ENCODE measurements around the gene RPL6.
"Not testable (repeated sequence)": the region's sequence is repeated elsewhere in the genome, so short reads cannot be mapped to it uniquely, and the experiment has no call there.

RPL6 gene

DNA sequence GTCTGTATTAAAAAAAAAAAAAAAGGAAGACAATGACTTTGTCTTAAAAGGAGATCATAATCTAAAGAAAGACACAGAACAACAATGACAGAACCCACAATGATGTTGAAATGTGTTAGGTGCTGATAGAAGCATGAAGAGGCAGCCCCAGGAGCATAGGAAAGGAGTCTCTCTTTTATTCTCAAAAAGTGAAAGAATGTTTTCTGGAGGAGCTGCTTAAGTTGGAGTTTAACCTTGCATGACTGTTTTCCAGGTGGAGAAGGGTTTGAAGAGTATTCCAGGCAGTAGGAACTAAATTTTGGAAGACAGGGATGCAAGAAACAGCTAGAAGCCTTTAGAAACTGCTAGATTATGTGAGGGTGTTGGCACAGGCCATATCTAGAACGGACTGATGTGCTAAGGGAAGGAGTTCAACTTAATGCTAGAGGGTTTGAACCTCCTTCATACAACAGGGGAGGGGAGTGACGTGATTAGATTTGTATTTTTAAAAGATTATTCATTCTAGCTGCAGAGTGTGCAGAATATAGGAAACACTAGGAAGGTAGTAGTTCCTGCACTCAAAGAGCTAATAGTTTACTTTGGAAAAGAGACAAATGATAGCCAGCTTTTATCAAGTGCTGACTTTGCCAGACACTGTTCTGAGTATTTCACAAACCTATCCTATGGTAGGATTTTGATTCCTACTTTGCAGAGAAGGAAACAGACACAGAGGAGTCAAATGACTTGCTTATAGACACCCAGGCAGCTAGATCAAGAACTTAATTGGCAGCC, 4.6 kb upstream of the RPL6 start:
- DNase-seq (ENCODE audit: low spot score) (no peak), ATAC-seq (ENCODE audit: low read depth) (no peak)
- Histone ChIP-seq H3K4me1 (ENCODE audit: insufficient read depth, poor library complexity, severe bottlenecking) (no peaks in the 10 kb centered on the region), H3K36me3 (ENCODE audit: low read depth) (peaks cover 2% of the 10 kb centered on the region), H3K27ac (ENCODE audit: poor library complexity, severe bottlenecking) (no peak overlapping the region), H3K27me3 (ENCODE audit: insufficient read depth, poor library complexity, severe bottlenecking) (no peaks in the 10 kb centered on the region), H3K4me3 (ENCODE audit: severe bottlenecking) (no peak overlapping the region), H3K9me3 (ENCODE audit: severe bottlenecking) (no peaks in the 10 kb centered on the region)
- TF ChIP-seq, protein P1, sequence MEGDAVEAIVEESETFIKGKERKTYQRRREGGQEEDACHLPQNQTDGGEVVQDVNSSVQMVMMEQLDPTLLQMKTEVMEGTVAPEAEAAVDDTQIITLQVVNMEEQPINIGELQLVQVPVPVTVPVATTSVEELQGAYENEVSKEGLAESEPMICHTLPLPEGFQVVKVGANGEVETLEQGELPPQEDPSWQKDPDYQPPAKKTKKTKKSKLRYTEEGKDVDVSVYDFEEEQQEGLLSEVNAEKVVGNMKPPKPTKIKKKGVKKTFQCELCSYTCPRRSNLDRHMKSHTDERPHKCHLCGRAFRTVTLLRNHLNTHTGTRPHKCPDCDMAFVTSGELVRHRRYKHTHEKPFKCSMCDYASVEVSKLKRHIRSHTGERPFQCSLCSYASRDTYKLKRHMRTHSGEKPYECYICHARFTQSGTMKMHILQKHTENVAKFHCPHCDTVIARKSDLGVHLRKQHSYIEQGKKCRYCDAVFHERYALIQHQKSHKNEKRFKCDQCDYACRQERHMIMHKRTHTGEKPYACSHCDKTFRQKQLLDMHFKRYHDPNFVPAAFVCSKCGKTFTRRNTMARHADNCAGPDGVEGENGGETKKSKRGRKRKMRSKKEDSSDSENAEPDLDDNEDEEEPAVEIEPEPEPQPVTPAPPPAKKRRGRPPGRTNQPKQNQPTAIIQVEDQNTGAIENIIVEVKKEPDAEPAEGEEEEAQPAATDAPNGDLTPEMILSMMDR (IDR thresholded peaks at IDR 0.05; ENCODE audit: poor library complexity, severe bottlenecking), result no peak

DNA sequence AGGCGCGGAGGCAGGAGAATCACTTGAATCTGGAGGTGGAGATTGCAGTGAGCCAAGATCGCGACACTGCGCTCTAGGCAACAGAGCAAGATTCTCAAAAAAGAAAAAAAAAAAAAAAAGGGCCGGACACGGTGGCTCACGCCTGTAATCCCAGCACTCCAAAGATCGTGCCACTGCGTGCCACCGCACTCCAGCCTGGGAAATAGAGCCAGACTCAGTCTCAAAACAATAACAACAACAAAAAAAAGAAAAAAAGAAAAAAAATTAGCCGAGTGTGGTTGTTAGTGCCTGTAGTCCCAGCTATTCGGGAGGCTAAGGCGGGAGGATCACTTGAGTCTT, 470 bp upstream of the RPL6 start:
- TF ChIP-seq, protein P1 (IDR thresholded peaks at IDR 0.05; ENCODE audit: poor library complexity, severe bottlenecking), result no peak
- no peak overlapping the region for H3K27ac ChIP-seq (ENCODE audit: poor library complexity, severe bottlenecking)
- DNase-seq (ENCODE audit: low spot score) (no peak), ATAC-seq (ENCODE audit: low read depth) (no peak)
- peaks cover 44% of the 10 kb centered on the region for H3K36me3 ChIP-seq (ENCODE audit: low read depth)
- no peaks in the 10 kb centered on the region for H3K9me3 ChIP-seq (ENCODE audit: severe bottlenecking)
- peaks cover 4% of the 10 kb centered on the region for H3K4me1 ChIP-seq (ENCODE audit: insufficient read depth, poor library complexity, severe bottlenecking)
- H3K4me3 ChIP-seq (ENCODE audit: severe bottlenecking), result no peak overlapping the region
- no peaks in the 10 kb centered on the region for H3K27me3 ChIP-seq (ENCODE audit: insufficient read depth, poor library complexity, severe bottlenecking)

DNA sequence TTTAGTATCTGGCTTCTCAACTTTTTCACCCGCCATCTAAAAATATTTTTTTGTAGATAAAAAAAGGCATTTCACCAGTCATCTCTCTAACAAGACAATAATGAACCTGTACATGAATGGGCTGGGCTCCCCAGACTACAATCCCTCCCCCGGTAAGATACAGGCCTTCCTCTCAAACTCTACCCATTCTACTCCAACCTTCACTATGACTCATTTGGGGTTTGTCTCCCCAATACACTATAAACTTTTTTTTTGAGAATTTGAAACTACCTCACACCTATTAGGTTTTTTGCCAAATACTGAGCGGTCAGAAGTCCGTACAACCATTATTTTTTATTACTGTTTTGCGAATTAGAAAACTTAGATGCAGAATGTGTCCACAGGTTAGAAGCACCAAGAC, 784 bp downstream of the RPL6 start:
- H3K36me3 ChIP-seq (ENCODE audit: low read depth), result peaks cover 53% of the 10 kb centered on the region
- peaks cover 4% of the 10 kb centered on the region for H3K4me1 ChIP-seq (ENCODE audit: insufficient read depth, poor library complexity, severe bottlenecking)
- ATAC-seq (ENCODE audit: low read depth), result no peak
- H3K4me3 ChIP-seq (ENCODE audit: severe bottlenecking), result peak overlapping the region; percentile 78
- TF ChIP-seq, protein P1 (IDR thresholded peaks at IDR 0.05; ENCODE audit: poor library complexity, severe bottlenecking), result no peak
- DNase-seq (ENCODE audit: low spot score), result no peak
- H3K27me3 ChIP-seq (ENCODE audit: insufficient read depth, poor library complexity, severe bottlenecking), result no peaks in the 10 kb centered on the region
- H3K27ac ChIP-seq (ENCODE audit: poor library complexity, severe bottlenecking), result peak overlapping the region; percentile 80
- H3K9me3 ChIP-seq (ENCODE audit: severe bottlenecking), result no peaks in the 10 kb centered on the region

DNA sequence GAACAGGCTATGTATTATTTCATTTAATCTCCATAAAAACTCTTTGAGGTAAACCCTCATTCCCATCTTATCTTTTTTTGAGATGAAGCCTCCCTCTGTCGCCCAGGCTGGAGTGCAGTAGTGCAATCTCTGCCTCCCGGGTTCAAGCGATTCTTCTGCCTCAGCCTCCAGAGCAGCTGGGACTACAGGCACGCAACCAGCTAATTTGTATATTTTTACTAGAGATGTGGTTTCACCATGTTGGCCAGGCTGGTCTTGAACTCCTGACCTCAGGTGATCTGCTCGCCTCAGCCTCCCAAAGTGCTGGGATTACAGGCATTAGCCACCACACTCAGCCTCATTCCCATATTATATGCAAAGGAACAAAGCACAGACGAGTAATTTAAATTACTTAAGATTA, 1.7 kb downstream of the RPL6 start:
- H3K4me3 ChIP-seq (ENCODE audit: severe bottlenecking), result peak overlapping the region; percentile 78
- peak overlapping the region; percentile 80 for H3K27ac ChIP-seq (ENCODE audit: poor library complexity, severe bottlenecking)
- H3K4me1 ChIP-seq (ENCODE audit: insufficient read depth, poor library complexity, severe bottlenecking); DNase-seq (ENCODE audit: low spot score); H3K27me3 ChIP-seq (ENCODE audit: insufficient read depth, poor library complexity, severe bottlenecking); H3K9me3 ChIP-seq (ENCODE audit: severe bottlenecking); ATAC-seq (ENCODE audit: low read depth): not testable (repeated sequence)
- H3K36me3 ChIP-seq (ENCODE audit: low read depth), result peaks cover 53% of the 10 kb centered on the region

DNA sequence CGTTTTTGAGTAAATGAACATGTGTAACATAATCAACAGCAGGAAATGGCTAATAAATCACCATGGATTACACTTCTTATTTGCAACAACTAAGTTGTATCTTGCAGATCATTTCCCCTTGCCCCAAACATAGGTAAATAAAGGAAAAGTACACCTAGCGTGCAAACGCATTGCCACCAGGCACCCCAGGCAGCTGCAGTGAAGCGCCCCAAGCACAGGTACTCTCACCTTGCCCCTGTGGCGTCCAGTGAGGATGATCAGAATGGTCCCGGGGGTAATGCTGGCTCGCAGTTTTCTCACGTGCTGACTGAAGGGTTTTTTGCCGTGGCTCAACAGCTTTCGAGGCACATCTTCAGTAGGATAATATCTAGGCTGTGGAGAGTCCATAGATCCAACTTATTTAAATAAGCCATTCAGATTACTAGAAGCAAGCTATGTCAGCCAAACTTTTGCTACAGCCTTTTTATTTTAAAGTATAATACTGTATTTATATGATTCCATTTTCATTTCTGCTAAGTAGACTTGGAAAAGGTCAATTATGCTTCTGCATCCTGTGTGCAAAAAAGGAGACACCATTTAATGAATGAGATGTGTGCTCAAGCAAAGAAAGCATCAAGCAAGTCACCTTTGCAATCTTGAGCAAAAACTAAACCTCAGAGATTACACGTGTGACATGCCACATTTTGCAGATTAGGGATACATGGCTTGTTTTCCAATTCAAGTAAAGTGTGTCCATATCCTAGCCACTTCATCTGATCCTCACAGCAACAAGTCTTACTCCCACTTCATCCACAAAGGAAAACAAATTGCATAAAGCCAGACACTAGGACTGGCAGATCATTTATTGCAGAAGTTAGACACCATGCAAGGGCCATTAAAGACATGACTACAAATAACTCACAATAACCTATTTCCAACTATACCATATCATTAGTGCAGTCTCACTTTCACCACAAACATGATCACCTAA, 2.6 kb downstream of the RPL6 start:
- TF ChIP-seq, protein P1 (IDR thresholded peaks at IDR 0.05; ENCODE audit: poor library complexity, severe bottlenecking), result no peak
- no peak overlapping the region for H3K4me3 ChIP-seq (ENCODE audit: severe bottlenecking)
- H3K27me3 ChIP-seq (ENCODE audit: insufficient read depth, poor library complexity, severe bottlenecking), result no peaks in the 10 kb centered on the region
- no peak for ATAC-seq (ENCODE audit: low read depth)
- no peak for DNase-seq (ENCODE audit: low spot score)
- H3K36me3 ChIP-seq (ENCODE audit: low read depth), result peaks cover 53% of the 10 kb centered on the region
- peak overlapping the region; percentile 80 for H3K27ac ChIP-seq (ENCODE audit: poor library complexity, severe bottlenecking)
- peaks cover 4% of the 10 kb centered on the region for H3K4me1 ChIP-seq (ENCODE audit: insufficient read depth, poor library complexity, severe bottlenecking)
- H3K9me3 ChIP-seq (ENCODE audit: severe bottlenecking), result no peaks in the 10 kb centered on the region

Measured in RWPE2 (cell line).